ENCODE data around the gene IL36G.

IL36G gene

GRCh38 chr2:112941753-112942653 lies 35.8 kb upstream of the IL36G start:
- TF ChIP-seq CTCF (IDR thresholded peaks at IDR 0.05; ENCODE audit: low read depth, low read length), result peak; percentile 96
- no peak overlapping the region for H3K4me3 ChIP-seq (ENCODE audit: low read depth, low read length)

- H3K4me3 ChIP-seq (ENCODE audit: low read depth, low read length), result no peak overlapping the region
- TF ChIP-seq CTCF (IDR thresholded peaks at IDR 0.05; ENCODE audit: low read depth, low read length), result no peak
Observed at GRCh38 chr2:112942654-112943002, 35.2 kb upstream of the IL36G start.

GRCh38 chr2:112944971-112945370 lies 32.8 kb upstream of the IL36G start:
- TF ChIP-seq CTCF (IDR thresholded peaks at IDR 0.05; ENCODE audit: low read depth, low read length), result no peak
- no peak overlapping the region for H3K4me3 ChIP-seq (ENCODE audit: low read depth, low read length)

- TF ChIP-seq CTCF (IDR thresholded peaks at IDR 0.05; ENCODE audit: low read depth, low read length), result no peak
- H3K4me3 ChIP-seq (ENCODE audit: low read depth, low read length), result no peak overlapping the region
Observed at GRCh38 chr2:112946086-112946485, 31.7 kb upstream of the IL36G start.

GRCh38 chr2:112947374-112947773 lies 30.4 kb upstream of the IL36G start:
- H3K4me3 ChIP-seq (ENCODE audit: low read depth, low read length), result no peak overlapping the region

GRCh38 chr2:112949456-112949855 lies 28.4 kb upstream of the IL36G start:
- no peak overlapping the region for H3K4me3 ChIP-seq (ENCODE audit: low read depth, low read length)
- no peak for TF ChIP-seq CTCF (IDR thresholded peaks at IDR 0.05; ENCODE audit: low read depth, low read length)

More at GRCh38 chr2:112947374-112947773, 30.4 kb upstream of the IL36G start:
- TF ChIP-seq CTCF (IDR thresholded peaks at IDR 0.05; ENCODE audit: low read depth, low read length), result no peak

- no peak for TF ChIP-seq CTCF (IDR thresholded peaks at IDR 0.05; ENCODE audit: low read depth, low read length)
- H3K4me3 ChIP-seq (ENCODE audit: low read depth, low read length), result no peak overlapping the region
Observed at GRCh38 chr2:112954364-112954763, 23.4 kb upstream of the IL36G start.
